ENCODE measurements around the gene GNAS-AS1. TPM values are rescaled to one million over a fixed set of nuclear protein-coding genes. Genes with fewer than 3 reads are reported as not detected.

Gene GNAS-AS1
- total and polyA plus RNA-seq, 2 of the 8 experiments (the other 6 are each of a cell fraction or from before 2014, with no cell fraction given) = 4.7 to 13.7 TPM

DNA sequence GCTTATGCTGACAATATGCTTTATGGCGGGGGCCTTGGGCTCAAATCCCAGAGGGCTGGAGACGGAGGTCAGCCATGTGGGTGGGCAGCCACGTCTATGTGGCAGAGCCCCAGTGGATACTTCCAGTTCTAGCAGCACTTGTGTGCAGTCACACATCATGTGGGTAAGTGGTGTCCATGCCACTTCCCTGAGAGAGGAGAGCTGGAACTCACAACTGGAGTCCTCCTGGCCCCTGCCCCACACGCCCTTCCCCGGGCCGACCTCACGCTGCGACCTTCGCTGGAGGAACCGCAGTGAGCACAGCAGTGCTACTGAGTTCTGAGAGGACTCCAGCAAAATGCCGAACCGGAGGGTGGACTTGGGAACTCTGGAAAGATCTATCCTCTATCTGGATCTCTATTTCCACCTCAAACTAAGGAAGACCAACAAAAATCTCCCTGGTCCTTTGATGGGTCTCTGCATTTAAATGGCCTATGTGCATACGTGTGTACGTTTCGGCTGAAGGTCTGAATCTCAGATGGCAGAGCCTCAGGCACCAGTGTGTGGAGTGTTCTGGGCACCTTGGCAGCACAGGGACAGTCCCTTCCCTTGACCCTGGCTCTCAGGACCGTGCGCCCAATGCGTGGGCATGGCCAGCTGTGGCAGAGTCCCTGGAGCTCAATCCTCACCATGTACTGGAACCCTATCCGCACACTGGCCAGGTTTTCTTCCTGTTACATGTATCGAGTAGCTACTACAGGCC is 55.4 kb downstream of the GNAS-AS1 start:
- H3K18ac ChIP-seq (ENCODE audit: extremely low read depth, low read length) = no peak overlapping the region; the same call in 1 of the 2 replicates
- no peak overlapping the region for H4K91ac ChIP-seq (replicated peaks; ENCODE audit: insufficient read length, low read length)
- no peak overlapping the region for H2BK20ac ChIP-seq (ENCODE audit: low read length)
- H4K5ac ChIP-seq (ENCODE audit: insufficient read length, low read depth, low read length) = no peak overlapping the region
- ChIA-PET CTCF (ENCODE audit: partially characterized antibody) (interaction anchor here (0.6 kb wide), 1 partner anchor 91 kb away, joined by 3 read pairs; no protein-coding TSS in a partner anchor), POLR2A (ENCODE audit: partially characterized antibody) (interaction anchor here (1.0 kb wide), 1 partner anchor 88 kb away, joined by 4 read pairs; no protein-coding TSS in a partner anchor)
- no peak overlapping the region for H3K14ac ChIP-seq (ENCODE audit: insufficient read length)
- no peak overlapping the region for H2AK5ac ChIP-seq (ENCODE audit: low read depth, low read length)
- FAIRE-seq = no peak
- H2BK5ac ChIP-seq (ENCODE audit: low read depth, low read length) = peak overlapping the region; percentile 75
- H3K4ac ChIP-seq (replicated peaks; ENCODE audit: insufficient read length, low read depth, low read length) = no peak overlapping the region
- H3K79me1 ChIP-seq (ENCODE audit: low read depth, low read length) = no peaks in the 10 kb centered on the region
- H2BK120ac ChIP-seq (replicated peaks; ENCODE audit: low read depth, low read length) = no peak overlapping the region
- no peaks in the 10 kb centered on the region for H3K79me2 ChIP-seq (ENCODE audit: control insufficient read depth in 1 of 2, insufficient read depth in 2 of 2, low read length in 2 of 2)
- no peak overlapping the region for H2AFZ ChIP-seq (ENCODE audit: low read length)
- no peak overlapping the region for H3K56ac ChIP-seq (replicated peaks; ENCODE audit: insufficient read length, low read depth, low read length)
- H4K8ac ChIP-seq (ENCODE audit: extremely low read depth, insufficient read depth, low read length) = peak overlapping the region; percentile 74; the same call in 1 of the 2 replicates
- H3K36me3 ChIP-seq (ENCODE audit: control insufficient read depth in 2 of 4, insufficient read depth in 4 of 4, low read length in 3 of 4) = no peaks in the 10 kb centered on the region
- H2BK12ac ChIP-seq (ENCODE audit: low read depth, low read length) = no peak overlapping the region
- no peak for DNase-seq (ENCODE audit: low read depth in 1 of 2, low spot score in 2 of 2)
- WGBS, 2 experiments (ENCODE audit: extremely low coverage in 1 of 2, insufficient coverage in 1 of 2, insufficient read length in 1 of 2, insufficient replicate concordance in 2 of 2, low coverage in 1 of 2, low lambda C conversion rate in 2 of 2, missing lambda C conversion rate in 1 of 2) = 91% methylated on average over 19 of the region's 20 CpGs; no CpG with 5 or more reads in 1 of the 2 experiments
- no peak overlapping the region for H3K23ac ChIP-seq (ENCODE audit: insufficient read length)
- no peaks in the 10 kb centered on the region for H3K23me2 ChIP-seq (ENCODE audit: low read depth, low read length)
- no peak overlapping the region for H3K4me3 ChIP-seq (ENCODE audit: extremely low read depth in 1 of 4, insufficient read depth in 2 of 4, low read depth in 3 of 4, low read length in 4 of 4)
- no peaks in the 10 kb centered on the region for H4K20me1 ChIP-seq (replicated peaks in 1 of 2; ENCODE audit: control insufficient read depth in 1 of 2, insufficient read depth in 2 of 2, low read length in 2 of 2)
- no peaks in the 10 kb centered on the region for H3K27me3 ChIP-seq (replicated peaks in 1 of 4; ENCODE audit: control insufficient read depth in 3 of 4, extremely low read depth in 1 of 4, insufficient read depth in 3 of 4, low read length in 3 of 4)
- no peak overlapping the region for H3K9ac ChIP-seq (replicated peaks in 1 of 4; ENCODE audit: extremely low read depth in 1 of 4, low read depth in 3 of 4, low read length in 3 of 4)
- peaks cover 2 to 6% (median 3%) of the 10 kb centered on the region in 4 experiments; a peak in 5 of 7 replicates for H3K4me1 ChIP-seq (replicated peaks in 1 of 4; ENCODE audit: control insufficient read depth in 3 of 4, insufficient read depth in 4 of 4, low read length in 3 of 4)
- 0 out of 2 replicates have a peak overlapping the region, but pooled peaks have one; percentile 5 for H2BK15ac ChIP-seq (ENCODE audit: low read length)
- H3K4me2 ChIP-seq (ENCODE audit: insufficient read depth in 1 of 2, low read depth in 2 of 2, low read length in 2 of 2) = no peak overlapping the region
- no peaks in the 10 kb centered on the region for H3K9me3 ChIP-seq (ENCODE audit: insufficient read depth in 2 of 2, low read depth in 1 of 2, low read length in 1 of 2)
- no peak overlapping the region for H3K27ac ChIP-seq (ENCODE audit: low read depth, low read length)
- TF ChIP-seq SUZ12 (IDR thresholded peaks at IDR 0.05; ENCODE audit: low read length) (no peak), RFX5 (IDR thresholded peaks at IDR 0.05; ENCODE audit: borderline replicate concordance, low read depth, low read length) (no peak), JUND (IDR thresholded peaks at IDR 0.05; ENCODE audit: low read length) (no peak), ZNF274 (IDR thresholded peaks at IDR 0.05; ENCODE audit: borderline replicate concordance, extremely low read depth, low read length) (no peak), SP4 (IDR thresholded peaks at IDR 0.05; ENCODE audit: low read length) (no peak), GTF2F1 (IDR thresholded peaks at IDR 0.05; ENCODE audit: borderline replicate concordance, low read depth, low read length) (no peak), SRF (IDR thresholded peaks at IDR 0.05; ENCODE audit: low read depth, low read length) (no peak), CTBP2 (IDR thresholded peaks at IDR 0.05; ENCODE audit: borderline replicate concordance, insufficient read depth, insufficient read length, low read length) (no peak), HDAC6 (IDR thresholded peaks at IDR 0.05; ENCODE audit: low read depth, low read length) (no peak)
- TF ChIP-seq, protein P1, sequence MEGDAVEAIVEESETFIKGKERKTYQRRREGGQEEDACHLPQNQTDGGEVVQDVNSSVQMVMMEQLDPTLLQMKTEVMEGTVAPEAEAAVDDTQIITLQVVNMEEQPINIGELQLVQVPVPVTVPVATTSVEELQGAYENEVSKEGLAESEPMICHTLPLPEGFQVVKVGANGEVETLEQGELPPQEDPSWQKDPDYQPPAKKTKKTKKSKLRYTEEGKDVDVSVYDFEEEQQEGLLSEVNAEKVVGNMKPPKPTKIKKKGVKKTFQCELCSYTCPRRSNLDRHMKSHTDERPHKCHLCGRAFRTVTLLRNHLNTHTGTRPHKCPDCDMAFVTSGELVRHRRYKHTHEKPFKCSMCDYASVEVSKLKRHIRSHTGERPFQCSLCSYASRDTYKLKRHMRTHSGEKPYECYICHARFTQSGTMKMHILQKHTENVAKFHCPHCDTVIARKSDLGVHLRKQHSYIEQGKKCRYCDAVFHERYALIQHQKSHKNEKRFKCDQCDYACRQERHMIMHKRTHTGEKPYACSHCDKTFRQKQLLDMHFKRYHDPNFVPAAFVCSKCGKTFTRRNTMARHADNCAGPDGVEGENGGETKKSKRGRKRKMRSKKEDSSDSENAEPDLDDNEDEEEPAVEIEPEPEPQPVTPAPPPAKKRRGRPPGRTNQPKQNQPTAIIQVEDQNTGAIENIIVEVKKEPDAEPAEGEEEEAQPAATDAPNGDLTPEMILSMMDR (IDR thresholded peaks at IDR 0.05; ENCODE audit: control extremely low read depth in 1 of 3, insufficient read depth in 1 of 3, low read depth in 1 of 3, low read length in 3 of 3) = no peak
